Calu3 (cell line): ENCODE measurements around the gene UROS. TPM values are rescaled to one million over a fixed set of nuclear protein-coding genes. Genes with fewer than 3 reads are reported as not detected.

ENCODE experiments used
- BruUV-seq: library from RNA; stranded (reverse); fragments of 400-500 nt; replicated peaks from 2 replicates; lab custom pipeline; 2021; lab: Mats Ljungman, UMichigan
- CTCF ChIA-PET: fragments of 300-600 bp; sonication (Branson Sonifier 250); formaldehyde crosslinking; loops from one replicate; lab custom pipeline; 2022; ENCODE audit warnings: antibody characterized with exemption; lab: Charles Lee
- DNase-seq: peaks from one replicate; pipeline ENCODE4 v3.0.0; 2022
- H3K27ac Mint-ChIP-seq: one replicate; pipeline ENCODE4 v1.8.0; 2022; ENCODE audit warnings: mixed read lengths; ENCODE audit not compliant: unreplicated experiment
- H3K27me3 Mint-ChIP-seq: one replicate; pipeline ENCODE4 v1.8.0; 2022; ENCODE audit warnings: mixed read lengths; ENCODE audit not compliant: unreplicated experiment
- H3K36me3 Mint-ChIP-seq: one replicate; pipeline ENCODE4 v1.8.0; 2022; ENCODE audit warnings: mild to moderate bottlenecking, moderate library complexity, mixed read lengths; ENCODE audit not compliant: insufficient read depth, unreplicated experiment
- H3K4me1 Mint-ChIP-seq: one replicate; pipeline ENCODE4 v1.8.0; 2022; ENCODE audit warnings: mild to moderate bottlenecking, low read depth, mixed read lengths; ENCODE audit not compliant: unreplicated experiment
- H3K4me3 Mint-ChIP-seq: one replicate; pipeline ENCODE4 v1.8.0; 2022; ENCODE audit warnings: mild to moderate bottlenecking, low read depth, moderate library complexity, mixed read lengths; ENCODE audit not compliant: unreplicated experiment
- H3K9me3 Mint-ChIP-seq: one replicate; pipeline ENCODE4 v1.8.0; 2022; ENCODE audit warnings: low read depth, mixed read lengths; ENCODE audit not compliant: unreplicated experiment
- CTCF ChIP-seq: fragments of 200-600 bp; IDR thresholded peaks from one replicate; pipeline ENCODE4 v1.8.0; 2022; ENCODE audit warnings: antibody characterized with exemption; ENCODE audit not compliant: unreplicated experiment
- intact Hi-C: fragments of 100-400 bp; cut with micrococcal nuclease; formaldehyde crosslinking; loops from one replicate; pipeline ENCODE4 v1.10.0; 2022; ENCODE audit not compliant: unreplicated experiment
- total RNA-seq: library from RNA; stranded (reverse); gene quantifications from 2 replicates; pipeline ENCODE4 v1.2.3, GENCODE V29; 2022

Gene UROS
- total RNA-seq, 1 experiment from 2014 or later, result 45.3 TPM

GRCh38 chr10:125797424-125797823 lies 25.6 kb downstream of the UROS start:
- no peak overlapping the region for H3K27ac Mint-ChIP-seq
- no peaks in the 10 kb centered on the region for H3K4me1 Mint-ChIP-seq
- CTCF ChIA-PET, result no interaction called here
- H3K27me3 Mint-ChIP-seq, result no peaks in the 10 kb centered on the region
- intact Hi-C loops, result no loop called here
- no peak overlapping the region for H3K4me3 Mint-ChIP-seq
- DNase-seq, result no peak
- TF ChIP-seq CTCF, result no peak
- H3K9me3 Mint-ChIP-seq, result no peaks in the 10 kb centered on the region
- peaks cover 6% of the 10 kb centered on the region for H3K36me3 Mint-ChIP-seq
- no TSS peak for BruUV-seq

GRCh38 chr10:125795637-125796190 lies 27.3 kb downstream of the UROS start:
- intact Hi-C loops, result no loop called here
- Mint-ChIP-seq H3K9me3 (no peaks in the 10 kb centered on the region), H3K4me1 (no peaks in the 10 kb centered on the region), H3K36me3 (peaks cover 6% of the 10 kb centered on the region), H3K27ac (no peak overlapping the region), H3K27me3 (no peaks in the 10 kb centered on the region), H3K4me3 (no peak overlapping the region)
- DNase-seq, result no peak
- no TSS peak for BruUV-seq
- TF ChIP-seq CTCF, result no peak
- CTCF ChIA-PET, result interaction anchor here (0.6 kb wide), 1 partner anchor 254 kb away, joined by 3 read pairs; no protein-coding TSS in a partner anchor

- Mint-ChIP-seq H3K27me3 (no peaks in the 10 kb centered on the region), H3K27ac (no peak overlapping the region), H3K36me3 (peaks cover under 1% of the 10 kb centered on the region), H3K4me1 (no peaks in the 10 kb centered on the region), H3K4me3 (no peak overlapping the region), H3K9me3 (no peaks in the 10 kb centered on the region)
- no peak for DNase-seq
- CTCF ChIA-PET, result no interaction called here
- BruUV-seq, result no TSS peak
- no peak for TF ChIP-seq CTCF
- intact Hi-C loops, result no loop called here
These were observed 27.9 kb downstream of the UROS start for GRCh38 chr10:125795128-125795527.

GRCh38 chr10:125792342-125793300 lies 30.4 kb downstream of the UROS start:
- no peak overlapping the region for H3K27ac Mint-ChIP-seq
- H3K9me3 Mint-ChIP-seq, result no peaks in the 10 kb centered on the region
- no TSS peak for BruUV-seq
- no peaks in the 10 kb centered on the region for H3K36me3 Mint-ChIP-seq
- no peak for TF ChIP-seq CTCF
- CTCF ChIA-PET, result no interaction called here
- DNase-seq, result no peak
- intact Hi-C loops, result no loop called here
- H3K27me3 Mint-ChIP-seq, result no peaks in the 10 kb centered on the region
- no peak overlapping the region for H3K4me3 Mint-ChIP-seq
- no peaks in the 10 kb centered on the region for H3K4me1 Mint-ChIP-seq
